BE2C (cell line): Measurements from ENCODE around the gene VPS37C.

ENCODE experiments used
- DNase-seq: peaks from one replicate; pipeline ENCODE4 v3.0.0-alpha.2; 2020
- H3K27me3 ChIP-seq: fragments of 250-450 bp; sonication (Bioruptor Pico); 2 replicates; pipeline ENCODE4 v1.5.1; 2020; ENCODE audit warnings: mild to moderate bottlenecking
- H3K36me3 ChIP-seq: fragments of 250-450 bp; sonication (Bioruptor Pico); 2 replicates; pipeline ENCODE4 v1.5.1; 2020; ENCODE audit warnings: mild to moderate bottlenecking
- H3K4me1 ChIP-seq: fragments of 250-450 bp; sonication (Bioruptor Pico); 2 replicates; pipeline ENCODE4 v1.5.1; 2020
- H3K4me3 ChIP-seq: 2 replicates; pipeline ENCODE4 v1.5.1; 2011; ENCODE audit warnings: low read depth, low read length
- H3K9me3 ChIP-seq: fragments of 250-450 bp; sonication (Bioruptor Pico); 2 replicates; pipeline ENCODE4 v1.5.1; 2020
- TF ChIP-seq, protein P1 (sequence below): IDR thresholded peaks from 2 replicates; pipeline ENCODE4 v1.5.1; 2012; ENCODE audit warnings: mild to moderate bottlenecking, low read depth, low read length

VPS37C gene

DNA sequence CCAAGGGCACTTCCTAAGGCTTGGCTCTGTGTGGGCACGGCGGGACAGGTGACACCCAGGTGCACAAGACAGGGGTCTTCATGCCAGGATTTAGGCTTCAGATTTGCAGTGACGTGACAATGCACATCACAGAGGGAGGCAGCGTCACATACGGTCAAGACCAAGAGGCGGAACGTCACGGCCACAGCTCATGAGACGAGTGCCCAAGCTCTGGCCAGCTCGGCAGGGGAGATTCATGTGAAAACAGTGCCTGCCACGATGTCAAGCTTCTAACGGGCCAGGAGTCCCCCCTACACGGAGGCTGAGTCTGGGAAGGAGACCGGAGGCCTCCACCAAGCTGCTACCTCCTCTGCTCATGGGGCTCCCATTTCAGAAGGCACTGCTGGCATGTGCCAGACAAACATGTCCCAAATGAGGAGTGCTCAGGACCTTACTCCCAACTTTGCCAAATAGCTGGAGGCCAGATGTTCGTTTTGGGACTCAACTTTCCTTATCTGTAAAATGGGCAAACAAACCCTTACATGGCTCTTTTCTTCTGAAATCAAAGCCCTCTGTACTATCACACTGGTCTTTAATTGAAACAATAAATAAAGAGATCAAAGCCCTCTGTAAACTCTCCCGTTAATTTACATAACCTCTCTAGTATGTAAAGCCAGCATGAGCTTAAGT lies 16.6 kb downstream of the VPS37C start:
- no peak overlapping the region for H3K4me3 ChIP-seq
- no peaks in the 10 kb centered on the region for H3K36me3 ChIP-seq
- no peaks in the 10 kb centered on the region for H3K4me1 ChIP-seq
- DNase-seq = no peak
- TF ChIP-seq, protein P1, sequence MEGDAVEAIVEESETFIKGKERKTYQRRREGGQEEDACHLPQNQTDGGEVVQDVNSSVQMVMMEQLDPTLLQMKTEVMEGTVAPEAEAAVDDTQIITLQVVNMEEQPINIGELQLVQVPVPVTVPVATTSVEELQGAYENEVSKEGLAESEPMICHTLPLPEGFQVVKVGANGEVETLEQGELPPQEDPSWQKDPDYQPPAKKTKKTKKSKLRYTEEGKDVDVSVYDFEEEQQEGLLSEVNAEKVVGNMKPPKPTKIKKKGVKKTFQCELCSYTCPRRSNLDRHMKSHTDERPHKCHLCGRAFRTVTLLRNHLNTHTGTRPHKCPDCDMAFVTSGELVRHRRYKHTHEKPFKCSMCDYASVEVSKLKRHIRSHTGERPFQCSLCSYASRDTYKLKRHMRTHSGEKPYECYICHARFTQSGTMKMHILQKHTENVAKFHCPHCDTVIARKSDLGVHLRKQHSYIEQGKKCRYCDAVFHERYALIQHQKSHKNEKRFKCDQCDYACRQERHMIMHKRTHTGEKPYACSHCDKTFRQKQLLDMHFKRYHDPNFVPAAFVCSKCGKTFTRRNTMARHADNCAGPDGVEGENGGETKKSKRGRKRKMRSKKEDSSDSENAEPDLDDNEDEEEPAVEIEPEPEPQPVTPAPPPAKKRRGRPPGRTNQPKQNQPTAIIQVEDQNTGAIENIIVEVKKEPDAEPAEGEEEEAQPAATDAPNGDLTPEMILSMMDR = no peak
- H3K9me3 ChIP-seq = no peaks in the 10 kb centered on the region
- no peaks in the 10 kb centered on the region for H3K27me3 ChIP-seq

DNA sequence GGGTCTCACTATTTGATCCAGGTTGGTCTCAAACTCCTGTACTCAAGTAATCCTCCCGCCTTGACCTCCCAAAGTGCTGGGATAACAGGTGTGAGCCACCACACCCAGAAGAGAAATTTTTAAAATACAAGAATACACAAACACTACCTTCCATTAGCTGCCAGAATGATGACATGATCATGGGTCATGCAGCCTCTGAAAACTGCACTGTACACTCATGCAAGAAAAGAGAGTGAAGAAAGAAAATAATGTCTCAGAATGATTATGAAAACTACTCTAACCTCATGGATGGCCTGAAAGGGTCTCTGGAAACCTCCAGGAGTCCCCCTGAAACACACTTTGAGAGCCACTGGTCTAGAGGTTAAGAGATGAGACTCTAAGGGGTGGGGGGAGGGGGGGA lies 18.8 kb downstream of the VPS37C start:
- Histone ChIP-seq H3K4me1 (no peaks in the 10 kb centered on the region), H3K27me3 (no peaks in the 10 kb centered on the region), H3K9me3 (no peaks in the 10 kb centered on the region), H3K4me3 (no peak overlapping the region), H3K36me3 (no peaks in the 10 kb centered on the region)
- TF ChIP-seq, protein P1 = no peak
- no peak for DNase-seq

DNA sequence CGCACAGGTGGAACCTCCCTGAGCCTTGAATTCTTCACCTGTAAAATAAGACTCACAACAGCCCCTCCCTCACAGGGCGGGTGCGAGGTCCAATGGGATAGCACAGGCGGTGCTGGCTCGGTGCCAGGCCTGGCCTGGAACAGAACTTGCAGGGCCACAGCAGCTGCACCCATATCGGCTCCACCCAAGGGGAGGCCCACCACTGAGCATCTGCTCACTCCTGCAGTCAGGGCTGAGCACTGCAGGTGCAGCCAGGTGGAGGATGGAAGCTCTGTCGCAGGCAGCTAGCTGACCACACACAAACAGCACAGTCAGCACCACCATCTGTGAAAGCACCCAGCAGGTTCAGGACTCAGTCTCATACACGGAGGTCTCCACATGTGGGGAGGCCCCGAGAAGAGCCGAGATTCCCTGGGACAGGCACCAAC lies 19.6 kb downstream of the VPS37C start:
- Histone ChIP-seq H3K4me3 (no peak overlapping the region), H3K36me3 (no peaks in the 10 kb centered on the region), H3K4me1 (no peaks in the 10 kb centered on the region), H3K9me3 (no peaks in the 10 kb centered on the region), H3K27me3 (no peaks in the 10 kb centered on the region)
- TF ChIP-seq, protein P1 = no peak
- peak; percentile 34 for DNase-seq

DNA sequence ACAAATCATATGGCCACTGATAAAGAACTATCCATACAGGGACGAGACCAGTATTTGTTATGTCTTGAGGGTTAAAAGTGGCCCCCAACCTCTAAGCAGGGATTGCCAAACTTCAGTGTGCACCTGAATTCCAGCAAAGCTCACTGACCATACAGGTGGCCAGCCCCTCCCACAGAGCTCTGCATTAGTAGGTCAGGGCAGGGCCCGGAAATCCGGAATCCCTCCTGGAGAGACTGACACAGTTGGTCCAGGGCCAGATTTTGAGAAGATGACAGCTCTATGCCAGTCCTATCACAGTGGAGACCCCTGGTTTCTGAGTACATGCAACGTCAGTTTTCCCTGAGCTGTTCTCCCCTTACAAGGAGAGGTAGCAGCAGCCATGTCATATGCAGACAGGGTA lies 20.8 kb downstream of the VPS37C start:
- no peaks in the 10 kb centered on the region for H3K9me3 ChIP-seq
- TF ChIP-seq, protein P1 = no peak
- no peaks in the 10 kb centered on the region for H3K4me1 ChIP-seq
- DNase-seq = no peak
- no peaks in the 10 kb centered on the region for H3K27me3 ChIP-seq
- no peaks in the 10 kb centered on the region for H3K36me3 ChIP-seq
- no peak overlapping the region for H3K4me3 ChIP-seq

DNA sequence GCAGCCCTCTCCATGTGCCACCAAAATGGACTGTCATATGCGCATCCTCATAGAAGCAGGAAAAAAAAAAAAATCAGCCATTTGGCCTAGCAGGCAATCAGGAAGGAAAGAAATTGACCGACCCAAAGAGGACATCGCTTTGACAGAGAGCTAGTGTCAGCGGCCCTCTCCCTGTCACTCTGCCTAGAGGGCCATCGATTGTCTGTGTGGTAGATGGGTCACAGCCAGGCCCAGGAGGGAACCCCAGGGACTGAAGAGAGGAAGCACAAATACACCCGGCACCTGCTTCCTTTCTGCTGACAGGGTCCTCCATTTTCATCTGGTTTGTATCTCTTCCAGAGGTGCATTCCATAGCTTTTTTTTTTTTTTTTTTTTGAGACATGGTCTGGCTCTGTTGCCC lies 21.8 kb downstream of the VPS37C start:
- Histone ChIP-seq H3K36me3 (no peaks in the 10 kb centered on the region), H3K4me1 (no peaks in the 10 kb centered on the region), H3K4me3 (no peak overlapping the region), H3K27me3 (no peaks in the 10 kb centered on the region), H3K9me3 (no peaks in the 10 kb centered on the region)
- DNase-seq = no peak
- TF ChIP-seq, protein P1 = no peak

DNA sequence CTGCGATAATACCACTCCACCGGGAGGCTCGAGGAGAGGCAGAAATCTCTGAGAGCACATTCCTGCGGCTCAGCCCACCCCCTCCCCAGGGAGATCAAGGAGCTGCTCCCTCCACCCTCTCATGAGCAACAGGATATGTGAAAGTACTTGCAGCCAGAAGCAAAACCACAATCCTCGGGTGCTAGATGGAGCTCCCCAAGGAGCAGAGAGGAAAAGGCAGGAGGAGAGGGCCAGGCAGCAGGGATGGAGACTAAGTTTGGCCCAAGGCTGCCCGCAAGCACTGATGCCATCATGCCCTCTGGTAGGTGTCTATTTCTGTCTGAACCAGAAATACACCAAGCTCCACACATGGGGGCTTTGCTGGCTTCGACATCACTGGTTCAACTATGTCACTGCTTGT lies 22.3 kb downstream of the VPS37C start:
- no peaks in the 10 kb centered on the region for H3K27me3 ChIP-seq
- TF ChIP-seq, protein P1 = no peak
- no peak for DNase-seq
- no peaks in the 10 kb centered on the region for H3K9me3 ChIP-seq
- no peaks in the 10 kb centered on the region for H3K4me1 ChIP-seq
- no peak overlapping the region for H3K4me3 ChIP-seq
- H3K36me3 ChIP-seq = no peaks in the 10 kb centered on the region
